ENCODE data around the gene GTF2A1.

GRCh38 chr14:81220580-81220829, 254 bp downstream of the GTF2A1 start:
- TF ChIP-seq CTCF (conservative IDR thresholded peaks at IDR 0.05; ENCODE audit: low read length) (no peak), EZH2phosphoT487 (IDR thresholded peaks at IDR 0.05; ENCODE audit: borderline replicate concordance, low read depth, low read length) (no peak)
